SK-N-MC (cell line): ENCODE data around the gene KCNJ9.

Experiments used
- EZH2 ChIP-seq: fragments of 200-600 bp; sonication (generic); IDR thresholded peaks from one replicate; pipeline ENCODE4 v1.6.1; 2017; ENCODE audit warnings: antibody characterized with exemption
- POLR2AphosphoS5 ChIP-seq: IDR thresholded peaks from 2 replicates; pipeline ENCODE4 v1.6.1; 2012; ENCODE audit warnings: mild to moderate bottlenecking, low read depth, low read length, borderline replicate concordance

- TF ChIP-seq POLR2AphosphoS5: no peak
- TF ChIP-seq EZH2: no peak
Observed at GRCh38 chr1:160117709-160118183, 36.4 kb downstream of the KCNJ9 start.
